Heart left ventricle (tissue), 13 donors: ENCODE results near the gene ZG16B.

ENCODE experiments used
- POLR2A ChIP-seq, 2 donors: fragments of 450-650 bp; IDR thresholded peaks; one replicate each; pipeline ENCODE4 v1.6.1; 2017; ENCODE audit warnings: antibody characterized with exemption in 2 of 2, mild to moderate bottlenecking in 2 of 2, moderate library complexity in 2 of 2
- TF ChIP-seq, protein P1 (sequence below), 12 donors: fragments of 200-600 bp; sonication (generic) in 4 of 12; IDR thresholded peaks; one replicate each; pipeline versions ENCODE4 v1.5.0 to v1.8.0; 2018 to 2022; ENCODE audit warnings: antibody characterized with exemption in 12 of 12, mild to moderate bottlenecking in 5 of 12
- donor health status: ischemic (EF 13 %, LVEDD 7.1; RV severe dilation, severe dysfunction).
- donor health status: DM: no; HTN: yes; CAD: no.
- donor health status: DM: no; HTN: no; CAD: no.
- donor health status: ischemic (EF 25% LVEDD 6.9; RV normal size, moderate dysfunction).
- donor health status: ischemic (EF 25% LVEDD 5.7; RV mildly dilated, moderate dysfunction).
- donor health status: ischemic (EF 35%, LVEDD 5.7; RV mildly dilated, moderate dysfunction).
- donor health status: nonischemic (EF 11% LVEDD 7.7; RV severe dilation, severe dysfunction).
- donor health status: DM: yes; HTN: yes; CAD: no.
- donor health status: PGD.
- donor health status: ischemic (EF 29% LVEDD 5.4; RV normal size, mild dysfunction).
- donor health status: nonischemic (EF 23%, LVEDD 6.1; RV moderate dilation, normal function).

DNA sequence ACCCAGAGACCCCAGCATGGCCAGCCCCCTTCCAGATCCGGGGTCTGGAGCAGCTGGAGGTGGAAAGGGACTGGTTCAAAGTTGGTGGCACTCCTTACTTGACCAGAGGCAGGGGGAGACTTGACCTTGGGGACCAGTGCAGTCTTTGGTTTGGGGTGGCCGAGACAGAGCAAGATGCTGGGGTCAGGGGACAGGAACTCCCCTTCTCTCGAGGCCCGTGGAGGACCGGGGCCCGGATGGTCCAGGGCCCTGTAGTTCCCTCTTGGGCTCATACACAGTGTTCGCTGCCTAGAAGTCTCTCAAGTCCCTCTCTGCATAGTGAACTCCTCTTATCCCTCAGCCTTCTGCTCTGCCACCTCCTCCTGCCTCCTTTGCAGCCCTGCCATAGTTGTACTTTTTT, 42.1 kb upstream of the ZG16B start:
- TF ChIP-seq, protein P1, sequence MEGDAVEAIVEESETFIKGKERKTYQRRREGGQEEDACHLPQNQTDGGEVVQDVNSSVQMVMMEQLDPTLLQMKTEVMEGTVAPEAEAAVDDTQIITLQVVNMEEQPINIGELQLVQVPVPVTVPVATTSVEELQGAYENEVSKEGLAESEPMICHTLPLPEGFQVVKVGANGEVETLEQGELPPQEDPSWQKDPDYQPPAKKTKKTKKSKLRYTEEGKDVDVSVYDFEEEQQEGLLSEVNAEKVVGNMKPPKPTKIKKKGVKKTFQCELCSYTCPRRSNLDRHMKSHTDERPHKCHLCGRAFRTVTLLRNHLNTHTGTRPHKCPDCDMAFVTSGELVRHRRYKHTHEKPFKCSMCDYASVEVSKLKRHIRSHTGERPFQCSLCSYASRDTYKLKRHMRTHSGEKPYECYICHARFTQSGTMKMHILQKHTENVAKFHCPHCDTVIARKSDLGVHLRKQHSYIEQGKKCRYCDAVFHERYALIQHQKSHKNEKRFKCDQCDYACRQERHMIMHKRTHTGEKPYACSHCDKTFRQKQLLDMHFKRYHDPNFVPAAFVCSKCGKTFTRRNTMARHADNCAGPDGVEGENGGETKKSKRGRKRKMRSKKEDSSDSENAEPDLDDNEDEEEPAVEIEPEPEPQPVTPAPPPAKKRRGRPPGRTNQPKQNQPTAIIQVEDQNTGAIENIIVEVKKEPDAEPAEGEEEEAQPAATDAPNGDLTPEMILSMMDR (IDR thresholded peaks at IDR 0.05), result no peak
- TF ChIP-seq POLR2A (IDR thresholded peaks at IDR 0.05), result no peak
